Astrocyte (in vitro differentiated cells and primary cell): Measurements from ENCODE around the gene TMEM9.

Source experiments
- EZH2 ChIP-seq: IDR thresholded peaks from 2 replicates; pipeline ENCODE4 v1.6.1; 2012; ENCODE audit warnings: mild to moderate bottlenecking, low read length, inconsistent platforms; ENCODE audit not compliant: insufficient read depth
- TF ChIP-seq, protein P1 (sequence below): IDR thresholded peaks from 2 replicates; pipeline ENCODE4 v1.5.1; 2011; ENCODE audit warnings: low read depth, mild to moderate bottlenecking, inconsistent platforms, low read length, moderate library complexity; ENCODE audit not compliant: insufficient read depth

DNA sequence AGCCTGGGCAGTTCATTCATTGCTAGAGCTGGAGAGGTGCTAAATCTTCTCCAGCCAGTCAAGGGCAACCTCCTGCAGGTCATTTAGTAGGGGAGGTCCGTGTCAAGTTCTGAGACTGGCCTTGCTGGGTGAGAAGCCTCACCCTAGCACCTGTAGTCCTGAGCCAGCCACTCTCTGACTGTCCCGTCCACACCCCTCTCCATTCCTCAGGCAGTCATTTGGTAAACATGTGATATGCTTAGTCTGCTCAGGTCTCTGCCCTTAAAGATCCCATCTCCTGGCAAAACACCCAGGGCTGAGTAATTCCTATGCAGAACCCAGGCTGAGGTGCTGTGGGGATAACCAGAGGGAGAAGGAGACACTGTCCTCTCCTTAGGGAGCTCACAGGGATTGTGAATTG lies 22.7 kb upstream of the TMEM9 start:
- TF ChIP-seq, protein P1, sequence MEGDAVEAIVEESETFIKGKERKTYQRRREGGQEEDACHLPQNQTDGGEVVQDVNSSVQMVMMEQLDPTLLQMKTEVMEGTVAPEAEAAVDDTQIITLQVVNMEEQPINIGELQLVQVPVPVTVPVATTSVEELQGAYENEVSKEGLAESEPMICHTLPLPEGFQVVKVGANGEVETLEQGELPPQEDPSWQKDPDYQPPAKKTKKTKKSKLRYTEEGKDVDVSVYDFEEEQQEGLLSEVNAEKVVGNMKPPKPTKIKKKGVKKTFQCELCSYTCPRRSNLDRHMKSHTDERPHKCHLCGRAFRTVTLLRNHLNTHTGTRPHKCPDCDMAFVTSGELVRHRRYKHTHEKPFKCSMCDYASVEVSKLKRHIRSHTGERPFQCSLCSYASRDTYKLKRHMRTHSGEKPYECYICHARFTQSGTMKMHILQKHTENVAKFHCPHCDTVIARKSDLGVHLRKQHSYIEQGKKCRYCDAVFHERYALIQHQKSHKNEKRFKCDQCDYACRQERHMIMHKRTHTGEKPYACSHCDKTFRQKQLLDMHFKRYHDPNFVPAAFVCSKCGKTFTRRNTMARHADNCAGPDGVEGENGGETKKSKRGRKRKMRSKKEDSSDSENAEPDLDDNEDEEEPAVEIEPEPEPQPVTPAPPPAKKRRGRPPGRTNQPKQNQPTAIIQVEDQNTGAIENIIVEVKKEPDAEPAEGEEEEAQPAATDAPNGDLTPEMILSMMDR: no peak
- TF ChIP-seq EZH2: no peak
